C1 segment of cervical spinal cord (tissue), 14 donors: ENCODE measurements around the gene ZKSCAN1.
"Not testable (repeated sequence)": the region's sequence is repeated elsewhere in the genome, so short reads cannot be mapped to it uniquely, and the experiment has no call there.

Experiments used
- DNase-seq, 14 donors: peaks; one replicate each; lab custom pipeline; 2025; lab: John Stamatoyannopoulos, UW

The ZKSCAN1 gene

GRCh38 chr7:100015232-100016214 is at the start of gene ZKSCAN1:
TSS of gene ZKSCAN1 (plus strand) at chr7:100015596. CDS start at chr7:100023507, 7,911 bp downstream.
- peak; percentile 25 to 89 (median 81) for DNase-seq

- no peak for DNase-seq
These were observed 46.1 kb upstream of the ZKSCAN1 start for GRCh38 chr7:99969298-99969697.

GRCh38 chr7:99969813-99970212 is 45.6 kb upstream of the ZKSCAN1 start:
- not testable (repeated sequence) for DNase-seq

- no peak for DNase-seq
These were observed 44.2 kb upstream of the ZKSCAN1 start for GRCh38 chr7:99971242-99971641.

GRCh38 chr7:99973817-99974216 is 41.6 kb upstream of the ZKSCAN1 start:
- not testable (repeated sequence) for DNase-seq

- no peak for DNase-seq
These were observed 40.7 kb upstream of the ZKSCAN1 start for GRCh38 chr7:99974681-99975080.

- DNase-seq = peak in 2 of 14 donors; percentile 3 to 47
These were observed 39.4 kb upstream of the ZKSCAN1 start, which contains the start of gene AZGP1 for GRCh38 chr7:99975782-99976521. TSS of gene AZGP1 (minus strand) at chr7:99976031. CDS start at chr7:99976020, 11 bp downstream.

GRCh38 chr7:99976626-99977025 is 38.8 kb upstream of the ZKSCAN1 start:
- no peak for DNase-seq

- peak in 10 of 14 donors; percentile 8 to 68 (median 34) for DNase-seq
These were observed 35.6 kb upstream of the ZKSCAN1 start for GRCh38 chr7:99979814-99980225.

- not testable (repeated sequence) for DNase-seq
These were observed 34.9 kb upstream of the ZKSCAN1 start for GRCh38 chr7:99980448-99980872.

- not testable (repeated sequence) for DNase-seq
These were observed 34.3 kb upstream of the ZKSCAN1 start for GRCh38 chr7:99981066-99981465.

GRCh38 chr7:99984593-99984992 is 30.8 kb upstream of the ZKSCAN1 start:
- no peak for DNase-seq

GRCh38 chr7:99987306-99987705 is 28.1 kb upstream of the ZKSCAN1 start:
- DNase-seq = not testable (repeated sequence)

- DNase-seq = no peak
These were observed 27.6 kb upstream of the ZKSCAN1 start for GRCh38 chr7:99987846-99988245.

- DNase-seq = peak in 2 of 14 donors; percentile 4 to 14
These were observed 24.9 kb upstream of the ZKSCAN1 start for GRCh38 chr7:99990460-99990852.

GRCh38 chr7:99991543-99991942 is 23.9 kb upstream of the ZKSCAN1 start:
- not testable (repeated sequence) for DNase-seq

GRCh38 chr7:99992330-99993038 is 22.9 kb upstream of the ZKSCAN1 start:
- DNase-seq = no peak

- no peak for DNase-seq
These were observed 20.6 kb upstream of the ZKSCAN1 start for GRCh38 chr7:99994819-99995218.

GRCh38 chr7:99996755-99997544 is 18.4 kb upstream of the ZKSCAN1 start:
- no peak for DNase-seq

GRCh38 chr7:99997545-99998137 is 17.8 kb upstream of the ZKSCAN1 start:
- peak in 9 of 14 donors; percentile 5 to 77 (median 41) for DNase-seq
